SJSA1 (cell line): Measurements from ENCODE around the gene DDRGK1. TPM values are rescaled to one million over a fixed set of nuclear protein-coding genes. Genes with fewer than 3 reads are reported as not detected.
A peak's percentile ranks its signal among the peaks of the same experiment; 100 is the strongest.

ENCODE experiments used
- DNase-seq, 2 experiments: peaks; one replicate each; pipeline ENCODE4 v3.0.0-alpha.2; 2015 to 2020; ENCODE audit warnings: low spot score in 2 of 2, low read depth in 1 of 2
- H3K27ac ChIP-seq: fragments of 250-450 bp; sonication (Bioruptor Pico); 2 replicates; pipeline ENCODE4 v1.5.1; 2020; ENCODE audit warnings: mild to moderate bottlenecking, moderate library complexity
- H3K27me3 ChIP-seq: fragments of 250-450 bp; sonication (Bioruptor Pico); replicated peaks from 2 replicates; pipeline ENCODE4 v1.5.1; 2020; ENCODE audit warnings: mild to moderate bottlenecking, moderate library complexity
- H3K36me3 ChIP-seq: fragments of 250-450 bp; sonication (Bioruptor Pico); 2 replicates; pipeline ENCODE4 v1.5.1; 2020; ENCODE audit warnings: mild to moderate bottlenecking
- H3K4me1 ChIP-seq: fragments of 250-450 bp; sonication (Bioruptor Pico); replicated peaks from 2 replicates; pipeline ENCODE4 v1.6.1; 2021; ENCODE audit warnings: mild to moderate bottlenecking
- H3K4me3 ChIP-seq: fragments of 250-450 bp; sonication (Bioruptor Pico); 2 replicates; pipeline ENCODE4 v1.5.1; 2020; ENCODE audit warnings: mild to moderate bottlenecking
- H3K9me3 ChIP-seq: fragments of 250-450 bp; sonication (Bioruptor Pico); replicated peaks from 2 replicates; pipeline ENCODE4 v1.5.1; 2020; ENCODE audit warnings: mild to moderate bottlenecking
- total RNA-seq: library from RNA; depleted of rRNA; stranded (reverse); fragments of >200 nt; shearing (Covaris generic); gene quantifications from 2 replicates; pipeline ENCODE4 v1.2.3, GENCODE V29; 2014

The DDRGK1 gene
- total RNA-seq, 1 experiment from 2014 or later: 29.1 TPM

DNA sequence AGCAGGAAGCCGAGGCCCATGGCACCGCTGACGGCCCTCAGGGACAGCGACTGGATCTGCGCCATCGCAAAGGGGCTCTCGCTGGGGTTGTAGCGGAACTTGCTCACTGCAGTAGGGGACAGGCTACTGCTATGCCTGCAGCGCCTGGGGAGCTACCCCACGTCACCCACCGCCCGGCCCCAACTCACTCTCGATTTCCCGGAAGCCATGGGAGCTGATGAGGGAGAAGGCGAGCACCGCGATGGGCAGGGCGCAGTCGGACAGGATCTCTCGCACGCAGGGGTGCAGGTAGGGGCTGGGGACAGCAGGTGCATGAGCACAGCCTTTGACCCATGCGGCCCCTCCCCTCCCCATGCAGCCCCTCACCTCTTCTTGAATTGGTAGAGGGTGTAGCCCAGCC, 24.7 kb upstream of the DDRGK1 start:
- Histone ChIP-seq H3K9me3 (no peaks in the 10 kb centered on the region), H3K27me3 (no peaks in the 10 kb centered on the region), H3K4me1 (no peaks in the 10 kb centered on the region), H3K36me3 (peaks cover 2% of the 10 kb centered on the region; the same call in 1 of the 2 replicates), H3K4me3 (no peak overlapping the region), H3K27ac (no peak overlapping the region)
- no peak for DNase-seq

DNA sequence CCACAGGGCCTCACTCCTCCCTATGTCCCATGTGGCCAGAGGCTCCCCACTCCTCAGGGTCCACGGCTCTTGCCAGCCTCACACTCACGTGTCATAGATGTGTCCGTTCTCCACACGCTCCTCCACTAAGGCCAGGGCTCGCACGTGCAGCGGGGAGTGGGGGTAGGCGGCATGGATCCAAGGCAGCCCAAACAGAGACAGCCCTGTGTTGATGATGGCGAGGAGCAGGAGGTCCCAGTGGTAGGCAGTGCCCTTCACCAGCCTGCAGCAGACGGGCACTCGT, 24.2 kb upstream of the DDRGK1 start:
- no peaks in the 10 kb centered on the region for H3K27me3 ChIP-seq
- H3K27ac ChIP-seq: no peak overlapping the region
- no peaks in the 10 kb centered on the region for H3K9me3 ChIP-seq
- H3K4me1 ChIP-seq: no peaks in the 10 kb centered on the region
- peaks cover 2% of the 10 kb centered on the region; the same call in 1 of the 2 replicates for H3K36me3 ChIP-seq
- no peak overlapping the region for H3K4me3 ChIP-seq
- no peak for DNase-seq

DNA sequence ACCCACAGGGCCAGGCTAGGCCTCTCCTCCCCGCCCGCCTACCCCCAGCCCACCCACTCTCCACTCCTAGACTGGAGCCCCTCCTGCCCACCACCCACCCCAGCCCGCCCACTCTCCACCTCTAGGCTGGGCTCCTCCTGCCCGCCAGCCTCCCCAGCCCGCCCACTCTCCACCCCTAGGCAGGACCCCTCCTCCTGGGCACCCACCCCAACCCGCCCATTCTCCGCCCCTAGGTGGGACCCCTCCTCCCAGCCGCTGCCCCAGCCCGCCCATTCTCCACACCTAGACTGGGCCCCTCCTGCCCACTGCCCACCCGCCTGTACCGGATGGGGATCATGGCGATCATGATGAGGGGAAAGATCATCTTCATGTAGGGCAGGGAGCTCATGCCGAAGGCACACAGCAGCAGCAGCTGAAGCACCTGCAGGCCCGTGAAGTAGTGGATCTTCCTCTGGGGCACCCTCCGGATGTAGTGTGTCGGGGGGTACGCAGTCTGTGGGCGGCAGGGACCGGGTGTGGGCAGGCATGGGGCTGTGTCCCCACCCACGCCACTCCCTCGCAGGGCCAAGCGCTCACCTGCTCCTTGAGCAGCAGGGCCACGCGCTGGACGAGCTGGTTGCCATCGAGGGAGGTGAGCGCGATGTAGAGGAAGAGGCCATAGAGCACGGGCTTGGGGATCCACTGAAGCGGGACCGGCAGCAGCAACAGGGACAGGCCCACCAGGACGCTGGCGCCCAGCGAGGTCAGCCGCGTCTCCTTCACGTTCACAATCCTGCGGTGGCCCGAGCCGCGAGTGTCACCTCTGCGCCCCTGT, 23.7 kb upstream of the DDRGK1 start:
- H3K4me1 ChIP-seq: no peaks in the 10 kb centered on the region
- H3K4me3 ChIP-seq: no peak overlapping the region
- no peak overlapping the region for H3K27ac ChIP-seq
- no peak for DNase-seq
- H3K9me3 ChIP-seq: no peaks in the 10 kb centered on the region
- H3K36me3 ChIP-seq: peaks cover 2% of the 10 kb centered on the region; the same call in 1 of the 2 replicates
- H3K27me3 ChIP-seq: no peaks in the 10 kb centered on the region

DNA sequence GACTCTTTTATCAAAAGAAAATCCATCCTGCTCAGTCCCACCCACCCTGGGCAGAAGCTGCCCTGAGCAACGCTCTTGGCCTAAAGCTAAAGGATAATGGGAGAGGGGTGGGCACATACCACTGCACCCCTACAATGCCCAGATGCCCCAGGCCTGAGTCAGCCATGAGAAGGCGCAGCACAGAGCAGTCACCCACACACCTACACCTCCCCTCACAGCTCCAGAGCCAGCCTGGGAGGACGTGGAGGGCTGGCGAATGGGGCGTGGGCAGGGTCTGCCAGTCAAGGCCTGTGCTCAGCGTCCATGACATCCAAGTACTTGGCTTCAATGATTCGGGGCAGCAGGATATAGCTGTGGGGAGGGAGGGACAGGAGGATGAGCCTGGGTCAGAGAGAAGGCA, 23.0 kb upstream of the DDRGK1 start:
- H3K27ac ChIP-seq: no peak overlapping the region
- no peaks in the 10 kb centered on the region for H3K4me1 ChIP-seq
- peaks cover 6% of the 10 kb centered on the region for H3K36me3 ChIP-seq
- H3K9me3 ChIP-seq: no peaks in the 10 kb centered on the region
- DNase-seq: no peak
- H3K4me3 ChIP-seq: no peak overlapping the region
- no peaks in the 10 kb centered on the region for H3K27me3 ChIP-seq

DNA sequence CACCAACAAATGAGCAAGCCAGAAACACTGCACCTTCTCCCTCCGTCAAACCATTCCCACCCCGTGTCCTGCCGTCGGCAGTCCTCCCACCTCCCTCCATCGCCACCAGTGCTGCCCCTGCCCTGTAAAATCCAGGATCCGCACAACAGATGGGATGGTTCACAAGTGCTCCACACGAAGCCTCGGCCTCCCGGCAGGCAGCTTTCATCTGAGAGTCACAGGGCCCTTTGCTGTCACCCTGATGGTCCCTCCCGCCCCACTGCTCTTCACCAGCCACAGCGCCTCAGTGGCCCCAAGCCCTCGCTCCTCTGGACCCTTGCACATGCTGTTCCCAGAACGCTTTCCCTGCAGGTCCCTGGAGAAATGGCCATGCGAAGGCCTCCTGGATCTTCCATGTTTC, 22.4 kb upstream of the DDRGK1 start:
- Histone ChIP-seq H3K4me3 (no peak overlapping the region), H3K4me1 (no peaks in the 10 kb centered on the region), H3K9me3 (no peaks in the 10 kb centered on the region), H3K36me3 (peaks cover 11% of the 10 kb centered on the region), H3K27ac (no peak overlapping the region), H3K27me3 (no peaks in the 10 kb centered on the region)
- DNase-seq: no peak

DNA sequence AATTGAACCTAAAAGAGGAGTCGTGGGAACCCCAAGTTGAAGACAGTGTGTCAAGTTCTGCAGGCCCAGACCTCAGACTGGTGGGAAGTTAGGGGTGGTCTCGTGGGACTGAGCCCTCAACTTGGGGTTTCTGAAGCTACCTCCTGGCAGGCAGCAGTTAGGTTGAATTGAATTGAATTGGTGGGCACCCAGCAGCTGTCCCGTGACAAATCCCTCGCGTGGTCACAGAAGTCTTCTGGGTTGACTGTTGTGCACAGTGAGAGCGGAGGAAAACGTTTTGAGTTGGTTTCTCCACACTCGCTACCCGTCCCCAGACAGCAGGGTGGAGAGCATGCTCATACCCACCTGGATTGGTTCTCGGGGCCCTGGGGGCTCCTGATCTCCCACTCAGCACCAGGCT, 21.6 kb upstream of the DDRGK1 start:
- Histone ChIP-seq H3K9me3 (no peaks in the 10 kb centered on the region), H3K4me3 (no peak overlapping the region), H3K36me3 (peaks cover 18% of the 10 kb centered on the region), H3K4me1 (no peaks in the 10 kb centered on the region), H3K27me3 (no peaks in the 10 kb centered on the region), H3K27ac (no peak overlapping the region)
- DNase-seq: no peak

DNA sequence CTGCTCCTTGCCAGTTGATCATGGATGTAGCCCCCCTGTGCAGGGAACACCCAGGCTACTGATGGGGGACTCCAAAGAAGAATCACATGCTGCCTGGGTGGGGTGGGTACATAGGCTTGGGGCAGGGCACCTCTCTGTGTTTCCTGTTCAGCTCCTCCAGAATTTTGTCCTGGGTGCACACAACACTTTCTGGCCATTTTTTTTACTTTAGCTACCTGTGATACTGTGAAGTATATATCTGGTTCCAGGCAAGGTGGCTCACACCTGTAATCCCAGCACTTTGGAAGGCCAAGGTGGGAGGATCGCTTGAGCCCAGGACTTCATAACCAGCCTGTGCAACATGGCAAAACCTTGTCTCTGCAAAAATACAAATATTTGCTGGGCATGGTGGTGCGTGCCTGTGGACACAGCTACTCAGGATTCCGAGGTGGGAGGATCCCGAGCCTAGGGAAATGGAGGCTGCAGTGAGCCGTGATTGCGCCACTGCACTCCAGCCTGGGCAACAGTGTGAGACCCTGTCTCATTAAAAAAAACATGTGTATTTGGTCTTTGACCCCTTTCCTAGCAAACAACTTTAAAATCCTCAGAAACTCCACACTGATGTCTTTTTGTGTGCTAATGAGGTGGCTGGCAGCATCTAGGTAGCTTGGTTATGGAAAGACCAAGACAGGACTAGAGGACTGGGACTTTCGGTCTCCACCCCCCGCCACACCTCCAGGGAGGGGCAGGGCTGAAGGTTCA, 20.4 kb upstream of the DDRGK1 start:
- no peak for DNase-seq
- Histone ChIP-seq H3K4me3 (no peak overlapping the region), H3K4me1 (no peaks in the 10 kb centered on the region), H3K36me3 (peaks cover 23% of the 10 kb centered on the region), H3K27ac (no peak overlapping the region), H3K9me3 (no peaks in the 10 kb centered on the region), H3K27me3 (no peaks in the 10 kb centered on the region)

DNA sequence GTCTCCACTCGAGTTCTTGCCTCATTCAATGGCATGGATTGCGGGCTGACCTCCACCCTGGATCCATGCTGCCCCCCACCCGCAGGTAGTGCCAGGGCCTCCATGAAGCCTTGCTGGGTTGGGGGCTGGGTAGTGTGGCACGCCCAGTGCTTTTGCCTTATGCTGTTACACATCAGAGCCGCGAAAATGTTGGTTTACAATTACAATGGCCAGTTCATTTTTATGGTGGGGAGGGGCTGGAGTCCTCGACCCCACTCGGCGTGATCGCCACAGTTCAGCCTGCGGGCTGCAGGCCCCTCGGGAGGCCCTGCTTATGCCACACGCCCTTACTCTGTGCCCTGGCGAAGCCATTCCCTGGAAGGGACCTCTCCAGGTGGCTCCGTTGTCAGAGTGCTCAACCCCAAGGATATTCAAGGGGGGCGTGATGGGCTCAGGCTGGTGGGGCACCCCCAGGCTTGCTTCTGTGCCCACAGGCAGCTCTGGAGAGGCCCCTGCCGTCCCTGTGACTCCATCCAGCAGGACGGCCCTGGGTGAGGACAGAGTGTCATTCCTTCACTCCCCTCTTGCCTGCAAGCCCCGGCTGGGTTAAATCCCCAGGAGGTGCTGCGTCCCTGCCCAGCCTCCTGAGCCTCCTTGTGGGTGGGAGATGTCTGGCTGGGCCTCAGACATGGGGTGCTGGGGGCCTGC, 19.7 kb upstream of the DDRGK1 start:
- Histone ChIP-seq H3K9me3 (no peaks in the 10 kb centered on the region), H3K27ac (no peak overlapping the region), H3K36me3 (peaks cover 27% of the 10 kb centered on the region), H3K4me3 (no peak overlapping the region), H3K27me3 (no peaks in the 10 kb centered on the region), H3K4me1 (no peaks in the 10 kb centered on the region)
- DNase-seq: no peak

DNA sequence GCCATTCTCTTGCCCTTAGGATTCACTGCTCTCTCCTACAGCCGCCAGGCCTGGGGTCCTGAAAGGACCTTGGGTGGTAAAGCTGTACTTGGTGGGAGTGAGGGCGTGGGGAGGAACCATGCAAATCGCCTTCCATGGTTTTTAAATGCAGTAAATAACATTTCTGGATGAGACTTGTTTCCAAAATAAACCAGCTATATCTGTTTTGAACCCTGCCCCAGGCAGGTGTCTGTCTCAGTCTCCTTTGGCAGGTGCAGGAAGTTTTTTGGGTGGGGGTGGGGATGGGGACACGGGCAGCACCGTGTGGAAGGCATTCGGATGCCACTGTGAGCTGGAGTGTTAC, 19.1 kb upstream of the DDRGK1 start:
- no peak overlapping the region for H3K4me3 ChIP-seq
- DNase-seq: no peak
- H3K9me3 ChIP-seq: no peaks in the 10 kb centered on the region
- H3K27ac ChIP-seq: no peak overlapping the region
- no peaks in the 10 kb centered on the region for H3K27me3 ChIP-seq
- 0 out of 2 replicates have a peak, but pooled peaks cover under 1% of the 10 kb centered on the region for H3K4me1 ChIP-seq
- H3K36me3 ChIP-seq: peaks cover 29% of the 10 kb centered on the region

DNA sequence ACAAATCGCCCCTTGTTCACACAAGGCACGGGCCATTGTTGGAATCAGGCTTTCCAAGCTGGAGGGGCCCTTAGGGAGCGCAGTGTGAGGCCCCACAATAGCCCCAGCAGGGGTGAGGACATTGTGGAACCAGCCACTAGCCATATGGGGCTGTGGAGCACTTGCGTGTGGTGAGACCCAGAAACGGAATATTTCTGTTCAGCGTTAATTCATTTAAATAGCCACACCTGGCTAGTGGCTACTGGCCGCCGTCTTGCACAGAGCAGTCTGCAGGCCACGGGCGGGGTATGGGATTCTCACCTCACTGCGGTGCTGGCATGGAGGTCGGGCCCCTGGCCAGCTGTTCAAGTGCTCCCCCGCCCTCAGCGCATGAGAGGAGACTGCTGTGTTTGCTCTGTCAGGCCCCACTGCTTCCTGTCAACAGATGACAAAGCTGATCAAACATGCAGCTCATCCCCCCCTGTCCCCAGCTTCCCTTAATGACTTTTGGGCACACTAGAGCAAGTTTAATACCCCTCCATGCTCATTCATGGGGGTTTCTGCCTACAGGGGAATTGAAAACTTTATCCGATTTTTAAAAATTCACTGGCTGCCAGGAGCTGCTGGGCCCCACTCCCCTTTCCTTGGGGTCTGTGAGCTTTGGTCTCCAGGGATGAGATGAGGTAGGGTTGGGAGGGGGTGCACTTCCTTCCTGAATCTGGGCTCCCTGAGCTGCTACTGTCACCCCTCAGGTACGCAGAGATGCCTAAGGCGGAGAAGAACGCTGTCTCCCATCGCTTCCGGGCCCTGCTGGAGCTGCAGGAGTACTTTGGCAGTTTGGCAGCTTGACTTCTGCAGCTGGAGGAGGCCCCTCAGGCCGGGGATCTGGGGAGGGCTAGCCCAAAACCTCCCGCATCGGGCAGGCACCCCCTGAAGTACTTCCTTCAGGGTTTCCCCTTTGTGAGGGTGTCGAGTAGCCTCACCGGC, 18.4 kb upstream of the DDRGK1 start:
- 0 out of 2 replicates have a peak, but pooled peaks cover 7% of the 10 kb centered on the region for H3K4me1 ChIP-seq
- no peaks in the 10 kb centered on the region for H3K9me3 ChIP-seq
- no peak for DNase-seq
- peaks cover 36% of the 10 kb centered on the region for H3K36me3 ChIP-seq
- no peak overlapping the region for H3K27ac ChIP-seq
- H3K27me3 ChIP-seq: no peaks in the 10 kb centered on the region
- H3K4me3 ChIP-seq: no peak overlapping the region

DNA sequence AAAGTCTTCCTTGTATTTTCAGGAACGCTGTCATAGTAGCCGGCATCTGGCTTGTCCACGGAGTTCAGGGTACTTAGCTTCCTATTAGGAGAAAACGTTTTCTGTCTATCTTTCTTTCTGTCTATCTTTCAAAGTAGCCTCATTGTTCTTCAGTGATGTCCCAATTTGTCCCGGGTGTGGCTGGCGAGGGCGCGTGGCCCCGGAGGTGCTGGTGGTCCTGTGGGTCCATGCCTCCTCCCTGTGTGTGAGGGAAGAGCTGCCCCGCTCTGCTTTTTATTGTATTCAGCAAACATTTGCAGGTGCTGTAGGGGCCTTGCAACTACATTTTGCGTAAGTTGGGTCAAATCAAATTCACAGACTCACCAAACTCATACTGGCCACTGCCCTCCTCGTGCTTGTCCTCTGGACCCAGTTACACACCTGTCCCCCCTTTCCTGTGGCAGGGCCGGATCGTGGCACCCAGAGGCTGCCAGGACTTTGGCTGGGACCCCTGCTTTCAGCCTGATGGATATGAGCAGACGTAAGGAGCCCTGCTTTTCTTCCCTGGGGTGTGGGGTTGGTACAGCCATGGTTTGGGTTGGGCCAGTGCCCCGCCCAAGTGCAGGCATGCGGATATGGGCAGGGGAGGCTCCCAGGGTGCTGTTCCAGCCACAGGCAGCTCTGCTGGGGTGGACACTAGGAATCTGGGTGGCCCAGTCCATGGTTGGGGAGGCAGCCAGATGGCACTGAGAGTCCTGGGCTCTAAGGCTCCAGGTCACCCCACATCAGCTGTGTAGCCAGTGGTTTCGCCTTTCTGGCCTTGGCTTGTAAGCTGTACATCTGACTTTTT, 17.1 kb upstream of the DDRGK1 start:
- no peak for DNase-seq
- Histone ChIP-seq H3K4me3 (no peak overlapping the region), H3K4me1 (0 out of 2 replicates have a peak, but pooled peaks cover 7% of the 10 kb centered on the region), H3K36me3 (peaks cover 42% of the 10 kb centered on the region), H3K27ac (no peak overlapping the region), H3K27me3 (no peaks in the 10 kb centered on the region), H3K9me3 (no peaks in the 10 kb centered on the region)

DNA sequence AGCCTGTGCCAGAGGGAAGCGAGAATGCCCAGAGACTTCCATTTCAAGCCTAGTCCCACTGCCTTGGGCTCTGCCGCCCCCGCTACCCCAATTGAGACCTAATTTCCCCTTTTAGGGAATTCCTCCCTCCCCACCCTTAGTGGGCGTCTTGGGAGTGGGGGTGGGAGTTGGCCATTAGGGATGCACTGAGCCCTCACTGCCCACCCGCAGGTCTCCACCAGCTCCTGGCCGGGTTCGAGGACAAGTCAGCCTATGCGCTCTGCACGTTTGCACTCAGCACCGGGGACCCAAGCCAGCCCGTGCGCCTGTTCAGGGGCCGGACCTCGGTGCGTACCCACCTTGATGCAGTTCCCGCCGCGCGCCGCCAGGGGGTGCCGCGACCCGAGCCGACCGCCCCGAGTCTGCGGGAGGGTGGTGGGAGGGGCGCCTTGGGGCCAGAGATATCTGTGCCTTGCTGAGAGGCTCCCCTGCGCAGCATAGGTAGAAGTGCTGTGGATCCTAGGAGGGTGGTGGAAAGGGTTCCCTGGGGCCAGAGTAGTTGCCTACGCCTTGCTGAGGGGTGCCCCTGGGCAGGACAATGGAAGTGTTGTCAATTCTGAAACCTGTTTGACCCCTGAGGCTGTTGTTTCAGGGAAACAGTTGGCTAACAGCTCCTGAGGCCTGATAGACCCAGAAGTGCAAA, 14.0 kb upstream of the DDRGK1 start:
- peak; percentile 33 to 59 for DNase-seq
- H3K36me3 ChIP-seq: peaks cover 61% of the 10 kb centered on the region
- no peak overlapping the region for H3K27ac ChIP-seq
- 0 out of 2 replicates have a peak, but pooled peaks cover 7% of the 10 kb centered on the region for H3K4me1 ChIP-seq
- H3K9me3 ChIP-seq: no peaks in the 10 kb centered on the region
- H3K27me3 ChIP-seq: no peaks in the 10 kb centered on the region
- no peak overlapping the region for H3K4me3 ChIP-seq
